Measurements from ENCODE around the gene XCL2. TPM values are rescaled to one million over a fixed set of nuclear protein-coding genes. Genes with fewer than 3 reads are reported as not detected.

XCL2 gene
- total RNA-seq, result not detected

GRCh38 chr1:168543840-168544498 lies at the start of gene XCL2:
Gene XCL2 (minus strand): TSS chr1:168543997. CDS start chr1:168543964, 33 bp downstream.

GRCh38 chr1:168576245-168576688 lies 32.5 kb upstream of the XCL2 start, which contains the start of gene XCL1:
Gene XCL1 (plus strand): TSS chr1:168576605. CDS start chr1:168576638, 33 bp downstream.

Other genes with a start within 250 kb of the XCL2 start
- 0.18 TPM for gene XCL1, start 32.6 kb upstream of the XCL2 start, total RNA-seq
- 11.4 TPM for gene DPT, start 185.2 kb upstream of the XCL2 start, total RNA-seq

Measured in metanephros (tissue), 1 donor.